Globus pallidus (tissue), 1 donor: Measurements from ENCODE around the gene CHCHD6.

ENCODE experiments used
- DNase-seq: peaks from one replicate; pipeline ENCODE4 v3.0.0-alpha.2; 2015; ENCODE audit warnings: low spot score

Gene CHCHD6

GRCh38 chr3:126826693-126827092 lies 122.7 kb downstream of the CHCHD6 start:
- DNase-seq = no peak

GRCh38 chr3:126827121-126827520 lies 123.1 kb downstream of the CHCHD6 start:
- no peak for DNase-seq

DNA sequence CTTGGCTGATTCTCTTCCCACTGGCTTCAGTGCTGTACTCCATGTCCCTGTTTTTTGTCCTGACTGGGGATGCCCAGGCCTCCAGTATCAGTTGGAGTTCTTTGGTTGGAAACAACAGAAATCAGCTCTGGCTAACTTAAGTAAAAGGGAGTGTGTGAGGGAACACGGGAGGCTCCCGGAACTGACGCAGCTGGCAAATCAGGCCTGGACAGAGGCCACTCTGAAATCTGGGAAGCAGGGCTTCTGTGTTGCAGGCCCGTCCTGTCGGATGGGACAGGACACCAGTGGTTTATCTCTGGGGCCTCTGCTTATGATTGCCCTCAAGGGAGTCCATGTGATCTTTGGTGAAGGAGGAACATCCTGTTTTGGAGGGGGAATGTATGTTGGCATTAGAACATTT lies 124.3 kb downstream of the CHCHD6 start:
- DNase-seq = no peak

DNA sequence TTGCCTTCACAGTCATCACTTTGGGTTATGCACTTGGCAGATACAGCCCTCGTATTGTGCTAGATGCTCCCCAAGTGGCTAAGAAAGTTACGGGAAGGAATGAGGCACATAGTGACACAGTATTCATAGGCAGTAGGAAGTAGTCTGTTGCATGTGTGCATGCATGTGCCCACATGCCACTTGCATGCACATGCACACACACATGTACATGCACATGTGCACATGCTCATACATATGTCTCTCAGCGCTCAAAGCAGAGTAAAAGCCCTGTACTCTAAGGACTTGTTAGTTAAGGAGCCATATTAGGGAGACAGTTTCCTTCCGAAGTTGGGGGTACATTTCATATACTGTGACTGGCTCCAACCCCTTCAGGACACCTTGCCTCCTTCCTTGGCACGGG lies 128.9 kb downstream of the CHCHD6 start:
- DNase-seq = no peak

- DNase-seq = no peak
Observed at GRCh38 chr3:126834596-126835471, 130.8 kb downstream of the CHCHD6 start.

DNA sequence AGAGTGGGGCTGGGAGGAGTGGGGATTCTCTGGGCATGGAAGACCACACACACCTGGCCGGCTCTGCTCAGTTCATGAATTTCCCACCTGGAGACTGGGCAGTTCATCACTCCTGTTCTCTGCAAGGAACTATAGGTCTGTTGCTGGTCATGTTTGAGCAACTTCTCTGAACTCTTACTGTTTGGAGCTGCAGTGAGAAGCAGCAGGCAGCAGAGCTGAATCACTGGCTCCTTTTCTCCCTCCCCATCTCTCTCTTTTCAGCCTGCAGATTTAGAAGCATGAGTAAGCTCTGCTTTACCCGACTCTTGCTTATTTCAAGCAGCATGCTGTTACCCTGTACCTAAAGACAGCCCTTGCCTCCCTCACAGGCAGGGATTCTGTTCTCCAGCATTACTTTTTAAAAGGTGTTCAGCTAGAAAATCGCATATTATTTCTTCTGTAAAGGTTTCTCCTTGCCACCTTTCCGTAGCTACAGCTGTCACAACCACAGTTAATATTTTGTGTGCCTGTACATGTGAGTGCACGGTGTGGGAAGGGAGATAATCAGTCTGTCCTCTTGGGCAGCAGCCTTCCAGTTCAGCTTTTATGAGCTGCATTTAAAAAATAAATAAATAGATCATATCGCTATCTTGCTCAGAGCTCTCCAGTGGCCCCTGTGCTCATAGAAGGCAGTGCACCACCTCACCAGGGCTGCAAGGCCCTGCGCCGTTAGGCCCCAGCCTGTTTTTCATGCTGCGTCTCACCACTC lies 131.6 kb downstream of the CHCHD6 start:
- DNase-seq = no peak

- no peak for DNase-seq
Observed at GRCh38 chr3:126836220-126836860, 132.3 kb downstream of the CHCHD6 start.

GRCh38 chr3:126837773-126838172 lies 133.7 kb downstream of the CHCHD6 start:
- DNase-seq = no peak

- DNase-seq = no peak
Observed at GRCh38 chr3:126845920-126846715, 142.1 kb downstream of the CHCHD6 start.

- no peak for DNase-seq
Observed at GRCh38 chr3:126847061-126847460, 143.0 kb downstream of the CHCHD6 start.

DNA sequence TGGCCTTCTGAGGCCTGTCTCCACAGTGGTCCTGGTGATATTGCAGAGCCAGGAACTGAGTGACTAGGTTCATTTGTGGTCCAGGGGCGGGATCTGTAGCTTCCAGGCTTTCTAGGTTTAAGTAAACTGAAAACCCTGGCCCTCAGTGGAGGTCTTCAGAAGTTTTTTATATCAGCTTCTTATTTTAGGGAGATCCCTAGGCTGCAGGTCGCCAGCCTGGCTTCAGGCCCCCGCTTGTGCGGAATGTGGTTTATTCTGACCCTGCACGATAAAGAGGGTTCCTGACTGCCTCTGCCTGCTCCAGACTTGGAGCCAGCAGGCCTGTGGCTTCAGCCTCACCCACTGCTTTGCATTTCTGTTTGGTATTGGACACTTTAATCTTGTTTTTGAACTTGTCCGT lies 145.0 kb downstream of the CHCHD6 start:
- DNase-seq = no peak

DNA sequence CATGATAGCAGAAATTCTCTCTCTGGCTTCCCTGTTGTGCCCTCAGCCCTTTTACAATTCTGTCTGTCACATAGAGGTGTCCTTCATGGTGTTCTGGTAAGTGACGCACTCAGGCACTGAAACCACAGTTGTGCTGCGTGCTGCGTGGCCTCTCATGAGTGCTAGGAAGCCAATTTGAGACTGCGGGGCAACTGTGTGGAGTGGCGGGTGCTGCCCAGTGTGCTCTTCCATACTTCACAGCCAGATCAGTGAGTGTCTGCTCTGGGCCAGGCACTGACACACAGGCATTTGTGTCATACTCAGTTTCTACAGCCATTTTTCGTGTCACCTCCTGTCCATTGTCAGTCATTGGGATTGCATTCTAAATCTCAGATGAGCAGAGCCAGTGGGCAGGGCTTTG lies 145.7 kb downstream of the CHCHD6 start:
- no peak for DNase-seq

GRCh38 chr3:126850370-126851085 lies 146.5 kb downstream of the CHCHD6 start:
- no peak for DNase-seq

GRCh38 chr3:126851382-126851781 lies 147.3 kb downstream of the CHCHD6 start:
- DNase-seq = no peak

- DNase-seq = no peak
Observed at GRCh38 chr3:126851934-126852333, 147.9 kb downstream of the CHCHD6 start.

DNA sequence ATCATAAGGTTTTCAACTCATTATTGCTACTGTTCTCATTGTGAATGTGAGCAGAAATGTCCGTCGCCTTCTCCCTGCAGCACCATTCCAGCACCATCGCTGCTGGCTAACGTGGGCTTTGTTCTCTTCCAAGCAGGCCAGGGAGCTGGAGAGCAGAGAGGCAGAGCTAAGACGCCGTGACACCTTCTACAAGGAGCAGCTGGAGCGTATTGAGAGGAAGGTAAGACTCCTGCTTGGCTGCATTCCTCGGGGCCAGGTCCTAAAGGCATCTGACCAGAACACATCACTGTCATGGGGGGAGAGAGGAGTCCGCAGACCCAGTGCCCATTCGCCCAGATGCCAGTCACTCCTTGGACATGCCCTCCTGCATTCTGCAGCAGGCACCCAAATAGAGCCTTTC lies 148.5 kb downstream of the CHCHD6 start:
- DNase-seq = no peak

DNA sequence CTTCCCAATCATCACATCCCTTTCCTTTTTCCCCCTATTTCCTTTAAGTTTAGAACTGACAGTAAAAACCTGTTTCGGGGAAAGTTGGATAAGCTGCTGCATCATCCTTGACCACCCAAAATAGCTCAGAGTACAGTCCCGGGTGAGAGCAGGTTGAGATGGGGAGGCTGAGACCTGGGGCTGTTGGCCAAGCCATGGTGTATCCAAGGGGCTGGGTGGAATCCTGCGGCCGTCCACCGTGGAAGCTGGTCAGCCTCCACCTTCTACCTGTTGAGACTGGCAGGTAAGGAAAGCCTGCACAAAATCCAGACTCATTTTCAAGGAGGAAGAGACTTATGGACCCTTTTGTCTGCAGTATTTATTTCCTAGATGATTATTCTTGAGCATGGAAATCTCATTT lies 150.6 kb downstream of the CHCHD6 start:
- DNase-seq = no peak

DNA sequence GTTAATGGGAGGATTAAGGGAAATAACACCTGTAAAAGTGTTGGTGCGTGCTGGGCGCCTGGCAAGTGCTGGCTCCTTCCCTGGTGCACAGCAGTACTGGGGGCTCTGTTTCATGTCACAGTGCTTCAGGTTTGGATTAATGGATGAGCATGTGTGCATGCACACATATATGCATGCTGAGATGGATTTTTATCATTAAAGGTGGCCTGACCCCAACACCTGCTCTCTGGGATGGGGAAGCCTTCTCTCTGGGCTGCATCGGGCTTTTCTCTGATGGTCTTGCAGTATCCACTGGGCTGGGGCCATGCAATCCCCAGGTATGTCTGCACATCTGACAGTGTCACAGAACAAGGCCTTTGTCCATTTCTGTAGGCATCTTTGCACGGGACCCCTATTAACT lies 151.3 kb downstream of the CHCHD6 start:
- no peak for DNase-seq

- DNase-seq = no peak
Observed at GRCh38 chr3:126857928-126858327, 153.9 kb downstream of the CHCHD6 start.

DNA sequence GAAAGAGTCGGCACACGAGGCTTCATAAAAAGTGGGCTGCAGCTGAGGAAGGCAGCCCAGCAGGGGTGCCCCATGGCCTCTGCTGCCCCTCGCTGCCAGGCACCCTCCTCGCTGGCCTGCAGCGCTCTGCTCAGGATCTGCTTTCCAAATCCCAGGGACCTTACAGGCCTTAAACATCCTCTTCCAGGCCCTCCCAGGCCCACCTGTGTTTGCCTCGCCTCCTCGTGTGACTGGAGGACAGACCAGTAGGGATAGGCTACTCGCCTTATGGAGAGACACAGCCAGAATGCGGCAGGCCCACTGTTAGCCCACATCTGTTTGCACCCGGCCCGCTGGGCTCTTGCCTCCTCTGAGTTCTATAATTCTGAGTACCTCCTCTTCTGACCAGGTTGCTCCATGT lies 154.4 kb downstream of the CHCHD6 start:
- DNase-seq = no peak

DNA sequence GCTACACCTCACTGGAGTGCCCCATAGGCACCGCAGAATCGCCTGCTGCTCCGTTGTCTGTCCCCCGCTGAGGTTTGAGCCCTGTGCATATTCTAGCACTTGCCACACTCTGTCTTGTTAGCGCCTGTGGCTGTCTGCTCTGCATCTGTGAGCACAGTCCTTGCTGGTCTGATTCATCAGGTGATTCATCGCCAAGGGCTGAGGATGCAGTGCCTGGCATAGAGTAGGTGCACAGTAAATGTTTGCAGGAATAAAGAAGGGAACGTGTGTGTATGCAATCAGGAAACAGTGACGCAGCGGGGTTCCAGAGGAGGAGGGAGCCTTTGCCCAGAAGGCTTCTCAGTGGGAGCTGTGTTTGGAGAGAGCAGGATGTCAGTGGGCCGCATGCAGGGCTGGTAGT lies 154.8 kb downstream of the CHCHD6 start:
- DNase-seq = no peak
